Omental fat pad (tissue), 4 donors: Measurements from ENCODE around the gene PROX1. TPM values are rescaled to one million over a fixed set of nuclear protein-coding genes. Genes with fewer than 3 reads are reported as not detected.

Source experiments
- ATAC-seq: fragments of 150-250 bp; one replicate; pipeline ENCODE4 v1.9.1; 2016; ENCODE audit warnings: mild to moderate bottlenecking, moderate library complexity; ENCODE audit not compliant: low FRiP score
- DNase-seq: peaks from one replicate; pipeline ENCODE4 v3.0.0-alpha.2; 2019; ENCODE audit warnings: low spot score
- CTCF ChIP-seq, 3 donors: fragments of 450-650 bp; IDR thresholded peaks; one replicate each; pipeline ENCODE4 v1.5.1; 2016 to 2017; ENCODE audit warnings: antibody characterized with exemption in 3 of 3, mild to moderate bottlenecking in 3 of 3, moderate library complexity in 2 of 3
- total RNA-seq, 4 donors: library from RNA; depleted of rRNA; stranded (reverse); fragments of >200 nt; gene quantifications; one replicate each; pipeline ENCODE4 v1.1.0, GENCODE V29; 2016

PROX1 gene
- total RNA-seq, 4 donors from 2014 or later = 0.96 to 8.4 (median 4.6) TPM

DNA sequence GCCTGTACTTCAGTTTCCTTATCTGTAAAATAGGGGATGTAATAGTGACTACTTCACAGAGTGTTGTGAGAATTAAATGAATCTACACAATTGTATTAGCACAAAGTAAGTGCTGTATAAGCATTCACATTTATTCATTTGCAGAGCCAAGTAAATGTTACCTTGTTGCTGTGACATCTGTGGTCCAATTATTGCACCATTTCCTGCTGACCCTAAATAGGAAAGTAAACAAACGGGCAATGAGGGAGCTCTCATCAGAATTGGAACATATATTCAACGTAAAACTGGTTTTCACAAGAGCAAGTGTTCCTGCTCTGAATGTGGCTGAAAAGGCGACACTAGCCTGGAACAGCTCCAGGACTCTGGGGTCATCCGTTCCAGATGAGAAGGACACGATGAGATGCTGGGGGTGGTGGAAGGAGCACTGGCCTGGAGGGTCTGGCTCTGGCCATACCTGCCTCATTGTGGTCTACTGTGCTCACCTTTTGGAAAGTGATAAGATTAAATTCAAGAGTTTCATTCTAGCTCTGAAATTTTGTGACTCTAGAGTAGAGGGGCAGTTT lies 34.5 kb downstream of the PROX1 start:
- DNase-seq (no peak), ATAC-seq (no peak)
- TF ChIP-seq CTCF (IDR thresholded peaks at IDR 0.05) = no peak

DNA sequence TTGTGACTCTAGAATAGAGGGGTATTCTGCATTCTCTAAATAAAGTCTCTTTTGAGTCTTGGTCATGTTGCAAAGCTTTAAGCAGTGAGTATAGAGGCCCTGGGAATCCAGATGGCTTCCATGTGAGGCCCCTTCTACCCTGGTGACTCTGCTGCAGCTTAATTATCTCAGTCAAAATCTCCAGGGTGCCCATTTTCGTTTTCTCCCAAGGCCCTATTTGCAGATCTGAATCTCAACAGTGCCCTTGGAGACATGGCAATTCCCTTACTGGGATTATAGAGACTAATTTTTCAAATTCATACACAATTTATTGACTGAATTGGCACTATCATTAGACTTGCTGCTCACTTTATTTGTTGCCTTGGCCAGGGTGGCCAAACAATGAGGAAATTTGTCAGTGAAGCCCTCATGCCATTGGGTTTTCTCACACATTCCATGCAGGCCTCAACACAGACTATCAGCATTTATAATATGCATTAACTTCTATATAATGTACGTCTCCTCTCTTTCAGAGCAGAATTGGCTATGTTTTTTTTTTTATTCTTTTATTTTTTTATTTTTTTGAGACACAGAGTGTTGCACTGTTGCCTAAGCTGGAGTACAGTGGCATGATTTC lies 35.1 kb downstream of the PROX1 start:
- no peak for DNase-seq
- ATAC-seq = no peak
- TF ChIP-seq CTCF (IDR thresholded peaks at IDR 0.05) = no peak

GRCh38 chr1:214026985-214027384 lies 39.2 kb downstream of the PROX1 start:
- ATAC-seq = no peak
- TF ChIP-seq CTCF (IDR thresholded peaks at IDR 0.05) = no peak

GRCh38 chr1:214027498-214027897 lies 39.7 kb downstream of the PROX1 start:
- DNase-seq (no peak), ATAC-seq (no peak)
- no peak for TF ChIP-seq CTCF (IDR thresholded peaks at IDR 0.05)

More at GRCh38 chr1:214026985-214027384, 39.2 kb downstream of the PROX1 start:
- no peak for DNase-seq

- DNase-seq = no peak
- TF ChIP-seq CTCF (IDR thresholded peaks at IDR 0.05) = no peak
- ATAC-seq = no peak
Measured at GRCh38 chr1:214028095-214028494, 40.3 kb downstream of the PROX1 start.

- no peak for ATAC-seq
- DNase-seq = no peak
- no peak for TF ChIP-seq CTCF (IDR thresholded peaks at IDR 0.05)
Measured at GRCh38 chr1:214028649-214029406, 41.1 kb downstream of the PROX1 start.
